A549 (cell line): ENCODE data around the gene PGAP1.

ENCODE experiments used
- FOSB ChIP-seq: fragments of 250-450 bp; sonication (Bioruptor Pico); IDR thresholded peaks from 2 replicates; pipeline ENCODE4 v1.5.0; 2020; ENCODE audit warnings: mild to moderate bottlenecking, moderate library complexity
- JUNB ChIP-seq: fragments of >200 bp; sonication (Bioruptor Twin); formaldehyde crosslinking; IDR thresholded peaks from 2 replicates; pipeline ENCODE4 v1.6.1; 2016
- MYC ChIP-seq: IDR thresholded peaks from 2 replicates; pipeline ENCODE4 v1.6.1; 2012; ENCODE audit warnings: mild to moderate bottlenecking, inconsistent platforms, low read length, improper control_type of control experiment, borderline replicate concordance
- POLR2A ChIP-seq: IDR thresholded peaks from 2 replicates; pipeline ENCODE4 v1.6.1; 2012; ENCODE audit warnings: mild to moderate bottlenecking, low read length
- RNF2 ChIP-seq: fragments of 200-600 bp; sonication (generic); IDR thresholded peaks from 2 replicates; pipeline ENCODE4 v1.6.1; 2016; ENCODE audit warnings: low read depth, mild to moderate bottlenecking, antibody characterized with exemption, moderate library complexity, borderline replicate concordance
- TF ChIP-seq, protein P1 (sequence below): fragments of >200 bp; sonication (Bioruptor Twin); formaldehyde crosslinking; IDR thresholded peaks from 3 replicates; pipeline ENCODE4 v1.5.1; 2016
- TF ChIP-seq, protein P2 (sequence below): fragments of 200-600 bp; sonication (generic); IDR thresholded peaks from 2 replicates; pipeline ENCODE4 v1.6.1; 2016; ENCODE audit warnings: antibody characterized with exemption, mild to moderate bottlenecking, moderate library complexity

DNA sequence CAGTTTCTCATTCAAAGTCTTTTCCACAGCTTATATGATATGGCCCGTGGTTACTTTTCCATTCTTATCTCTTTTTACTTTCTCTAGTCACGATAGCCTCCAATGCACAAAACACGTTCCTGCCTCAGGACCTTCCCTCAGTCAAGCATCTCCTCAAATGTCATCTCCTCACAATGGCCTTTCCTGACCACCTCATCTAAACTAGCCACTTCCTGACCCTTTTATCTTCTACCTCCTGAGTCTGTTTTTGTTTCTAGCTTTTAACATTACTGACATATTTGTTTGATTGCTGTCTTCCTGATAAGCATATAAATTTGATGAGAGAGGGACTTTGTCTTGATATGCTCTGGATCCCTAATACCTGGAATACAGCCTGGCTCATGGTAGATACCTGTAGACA, 7.6 kb downstream of the PGAP1 start:
- TF ChIP-seq FOSB (CRISPR knock-in tag) (no peak), MYC (no peak), POLR2A (no peak), RNF2 (no peak), JUNB (no peak)
- TF ChIP-seq, protein P1, sequence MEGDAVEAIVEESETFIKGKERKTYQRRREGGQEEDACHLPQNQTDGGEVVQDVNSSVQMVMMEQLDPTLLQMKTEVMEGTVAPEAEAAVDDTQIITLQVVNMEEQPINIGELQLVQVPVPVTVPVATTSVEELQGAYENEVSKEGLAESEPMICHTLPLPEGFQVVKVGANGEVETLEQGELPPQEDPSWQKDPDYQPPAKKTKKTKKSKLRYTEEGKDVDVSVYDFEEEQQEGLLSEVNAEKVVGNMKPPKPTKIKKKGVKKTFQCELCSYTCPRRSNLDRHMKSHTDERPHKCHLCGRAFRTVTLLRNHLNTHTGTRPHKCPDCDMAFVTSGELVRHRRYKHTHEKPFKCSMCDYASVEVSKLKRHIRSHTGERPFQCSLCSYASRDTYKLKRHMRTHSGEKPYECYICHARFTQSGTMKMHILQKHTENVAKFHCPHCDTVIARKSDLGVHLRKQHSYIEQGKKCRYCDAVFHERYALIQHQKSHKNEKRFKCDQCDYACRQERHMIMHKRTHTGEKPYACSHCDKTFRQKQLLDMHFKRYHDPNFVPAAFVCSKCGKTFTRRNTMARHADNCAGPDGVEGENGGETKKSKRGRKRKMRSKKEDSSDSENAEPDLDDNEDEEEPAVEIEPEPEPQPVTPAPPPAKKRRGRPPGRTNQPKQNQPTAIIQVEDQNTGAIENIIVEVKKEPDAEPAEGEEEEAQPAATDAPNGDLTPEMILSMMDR: no peak
- TF ChIP-seq, protein P2, sequence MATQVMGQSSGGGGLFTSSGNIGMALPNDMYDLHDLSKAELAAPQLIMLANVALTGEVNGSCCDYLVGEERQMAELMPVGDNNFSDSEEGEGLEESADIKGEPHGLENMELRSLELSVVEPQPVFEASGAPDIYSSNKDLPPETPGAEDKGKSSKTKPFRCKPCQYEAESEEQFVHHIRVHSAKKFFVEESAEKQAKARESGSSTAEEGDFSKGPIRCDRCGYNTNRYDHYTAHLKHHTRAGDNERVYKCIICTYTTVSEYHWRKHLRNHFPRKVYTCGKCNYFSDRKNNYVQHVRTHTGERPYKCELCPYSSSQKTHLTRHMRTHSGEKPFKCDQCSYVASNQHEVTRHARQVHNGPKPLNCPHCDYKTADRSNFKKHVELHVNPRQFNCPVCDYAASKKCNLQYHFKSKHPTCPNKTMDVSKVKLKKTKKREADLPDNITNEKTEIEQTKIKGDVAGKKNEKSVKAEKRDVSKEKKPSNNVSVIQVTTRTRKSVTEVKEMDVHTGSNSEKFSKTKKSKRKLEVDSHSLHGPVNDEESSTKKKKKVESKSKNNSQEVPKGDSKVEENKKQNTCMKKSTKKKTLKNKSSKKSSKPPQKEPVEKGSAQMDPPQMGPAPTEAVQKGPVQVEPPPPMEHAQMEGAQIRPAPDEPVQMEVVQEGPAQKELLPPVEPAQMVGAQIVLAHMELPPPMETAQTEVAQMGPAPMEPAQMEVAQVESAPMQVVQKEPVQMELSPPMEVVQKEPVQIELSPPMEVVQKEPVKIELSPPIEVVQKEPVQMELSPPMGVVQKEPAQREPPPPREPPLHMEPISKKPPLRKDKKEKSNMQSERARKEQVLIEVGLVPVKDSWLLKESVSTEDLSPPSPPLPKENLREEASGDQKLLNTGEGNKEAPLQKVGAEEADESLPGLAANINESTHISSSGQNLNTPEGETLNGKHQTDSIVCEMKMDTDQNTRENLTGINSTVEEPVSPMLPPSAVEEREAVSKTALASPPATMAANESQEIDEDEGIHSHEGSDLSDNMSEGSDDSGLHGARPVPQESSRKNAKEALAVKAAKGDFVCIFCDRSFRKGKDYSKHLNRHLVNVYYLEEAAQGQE: no peak
